K562 (cell line): ENCODE measurements around the gene PATJ. TPM values are rescaled to one million over a fixed set of nuclear protein-coding genes. Genes with fewer than 3 reads are reported as not detected.

Experiments used
- ATAC-seq: fragments of 200-7000 bp; cut with Tn5 transposase; 3 replicates; pipeline ENCODE4 v1.9.1; 2020; ENCODE audit warnings: moderate library complexity
- BruUV-seq: library from RNA; stranded (reverse); fragments of 400-500 nt; replicated peaks from 2 replicates; lab custom pipeline; 2021; lab: Mats Ljungman, UMichigan
- CTCF ChIA-PET: fragments of 300-600 bp; formaldehyde crosslinking; extraction: SDS; loops from one replicate; lab custom pipeline; 2021; ENCODE audit warnings: low intra/inter-chr PET ratio; lab: Yijun Ruan, JAX
- POLR2A ChIA-PET: fragments of 300-600, 350-650 bp; sonication (Branson Sonifier 250); formaldehyde crosslinking; extraction: SDS; loops from one replicate; lab custom pipeline; 2021; ENCODE audit warnings: antibody characterized with exemption, inconsistent platforms; lab: Yijun Ruan, JAX
- DNase-seq, 4 experiments: peaks; one replicate each; pipeline versions ENCODE4 v3.0.0 to v3.0.0-alpha.2; 2011 to 2018; ENCODE audit warnings: low spot score in 3 of 4, mixed read lengths in 3 of 4; ENCODE audit errors: extremely low read depth in 1 of 4
- FAIRE-seq: peaks from 2 replicates; lab custom pipeline; 2011; peaks lifted over from hg19 to GRCh38; lab: Jason Lieb, UNC
- H2AFZ ChIP-seq: 2 replicates; pipeline ENCODE4 v1.6.0; 2011; ENCODE audit warnings: low read depth, low read length, control low read depth, inconsistent platforms
- H3K27ac ChIP-seq: fragments of 200-600 bp; 3 replicates; pipeline ENCODE4 v1.8.0; 2011; ENCODE audit warnings: low read depth, mild to moderate bottlenecking, control low read depth, inconsistent platforms, low read length, moderate library complexity, mixed read lengths; ENCODE audit errors: extremely low read depth
- H3K27me3 ChIP-seq, 2 experiments: fragments of 300-600 bp in 1 of 2; 2 replicates in 1 of 2; 3 replicates in 1 of 2; pipeline versions ENCODE4 v1.6.0 to v1.8.0; 2011; ENCODE audit warnings: inconsistent platforms in 2 of 2, low read length in 2 of 2, mild to moderate bottlenecking in 1 of 2, mixed read lengths in 1 of 2, moderate library complexity in 1 of 2; ENCODE audit not compliant: control insufficient read depth in 2 of 2, insufficient read depth in 2 of 2
- H3K36me3 ChIP-seq: fragments of 300-600 bp; 3 replicates; pipeline ENCODE4 v1.8.0; 2011; ENCODE audit warnings: mild to moderate bottlenecking, low read length, inconsistent platforms; ENCODE audit not compliant: control insufficient read depth, insufficient read depth
- H3K4me1 ChIP-seq, 2 experiments: fragments of 200-600 bp in 1 of 2; replicated peaks in 1 of 2; 2 replicates in 1 of 2; 3 replicates in 1 of 2; pipeline versions ENCODE4 v1.5.1 to v1.8.0; 2011; ENCODE audit warnings: inconsistent platforms in 2 of 2, low read length in 2 of 2, mild to moderate bottlenecking in 1 of 2, mixed read lengths in 1 of 2, moderate library complexity in 1 of 2; ENCODE audit not compliant: control insufficient read depth in 2 of 2, insufficient read depth in 2 of 2
- H3K4me2 ChIP-seq: 2 replicates; pipeline ENCODE4 v1.6.1; 2011; ENCODE audit warnings: low read length, control low read depth, inconsistent platforms, mixed read lengths; ENCODE audit not compliant: insufficient read depth
- H3K4me3 ChIP-seq: fragments of 200-600 bp; sonication (generic), shearing (Covaris generic); 2 replicates; pipeline ENCODE4 v1.5.1; 2016; ENCODE audit warnings: control low read depth, inconsistent platforms
- H3K79me2 ChIP-seq: fragments of 200-600 bp; 3 replicates; pipeline ENCODE4 v1.8.0; 2011; ENCODE audit warnings: low read length, inconsistent platforms; ENCODE audit not compliant: control insufficient read depth, insufficient read depth
- H3K9ac ChIP-seq, 2 experiments: 2 replicates each; pipeline versions ENCODE4 v1.6.0 to v1.6.1; 2011; ENCODE audit warnings: low read depth in 2 of 2, low read length in 2 of 2, control low read depth in 1 of 2, inconsistent platforms in 1 of 2, mild to moderate bottlenecking in 1 of 2, mixed read lengths in 1 of 2; ENCODE audit not compliant: insufficient read depth in 1 of 2
- H3K9me1 ChIP-seq: one replicate; pipeline ENCODE4 v1.6.0; 2011; ENCODE audit warnings: inconsistent platforms, mild to moderate bottlenecking, low read length, moderate library complexity; ENCODE audit not compliant: control insufficient read depth, insufficient read depth
- H3K9me3 ChIP-seq: replicated peaks from 2 replicates; pipeline ENCODE4 v1.5.1; 2011; ENCODE audit warnings: low read depth, low read length, inconsistent platforms; ENCODE audit not compliant: control insufficient read depth, insufficient read depth
- H4K20me1 ChIP-seq: replicated peaks from 2 replicates; pipeline ENCODE4 v1.6.1; 2011; ENCODE audit warnings: low read length, inconsistent platforms, mixed read lengths; ENCODE audit not compliant: control insufficient read depth, insufficient read depth
- ELF4 ChIP-seq: fragments of 450-650 bp; formaldehyde crosslinking; IDR thresholded peaks from 2 replicates; pipeline ENCODE4 v1.4.0; 2022; ENCODE audit warnings: missing genetic modification characterization
- PCBP1 ChIP-seq: fragments of 200-400 bp; formaldehyde crosslinking; IDR thresholded peaks from 2 replicates; pipeline ENCODE4 v1.6.1; 2018; ENCODE audit warnings: mild to moderate bottlenecking, low read depth, low read length; ENCODE audit not compliant: poor library complexity, severe bottlenecking
- SRF ChIP-seq, 2 experiments: fragments of 250-450, 450-650 bp in 1 of 2; sonication (Bioruptor Pico) in 1 of 2; sonication (generic) in 1 of 2; formaldehyde crosslinking; IDR thresholded peaks; 2 replicates each; pipeline versions ENCODE4 v1.5.0 to v1.5.1; 2020 to 2022; ENCODE audit warnings: mild to moderate bottlenecking in 1 of 2, missing genetic modification reagents in 1 of 2
- ZC3H11A ChIP-seq: IDR thresholded peaks from 2 replicates; pipeline ENCODE4 v1.6.1; 2012; ENCODE audit warnings: low read depth, low read length, improper control_type of control experiment
- WGBS: fragments of 100-300 bp; shearing (Covaris generic); methylation state at CpG from one replicate; pipeline ENCODE4 v1.1.6; 2016; ENCODE audit warnings: low coverage, mixed read lengths; ENCODE audit not compliant: insufficient coverage; ENCODE audit errors: missing lambda C conversion rate; 5-methylcytosine and 5-hydroxymethylcytosine counted together
- in situ Hi-C: fragments of 300-500 bp; cut with MboI; formaldehyde crosslinking; loops from 4 replicates; pipeline ENCODE4 v1.15.0; 2018; ENCODE audit warnings: inconsistent platforms, mixed read lengths
- intact Hi-C: fragments of 100-400 bp; cut with micrococcal nuclease; formaldehyde crosslinking; loops from 2 replicates; pipeline ENCODE4 v1.14.2; 2022
- polyA plus RNA-seq, 8 experiments: library from polyadenylated mRNA; depleted of rRNA in 4 of 8; stranded (reverse) in 5 of 8; unstranded in 3 of 8; fragments of >200 nt; fragmentation: Nextera tagmentation in 2 of 8; fragmentation: Illumina TruSeq in 1 of 8; extraction: Ambion mirVana in 2 of 8; extraction: Trizol in 1 of 8; gene quantifications; 2 replicates each; pipeline versions ENCODE4 v1.2.1 to v1.2.3, GENCODE V29; 2011 to 2014; ENCODE audit warnings: inconsistent platforms in 1 of 8, missing spikeins in 1 of 8
- total RNA-seq, 7 experiments: library from RNA; depleted of rRNA in 6 of 7; stranded (reverse); fragments of >200 nt in 6 of 7; fragmentation: Illumina TruSeq in 2 of 7; extraction: Trizol in 2 of 7; gene quantifications; 2 replicates each; pipeline versions ENCODE4 v1.2.1 to v1.2.3, GENCODE V29; 2011 to 2021; ENCODE audit warnings: low replicate concordance in 1 of 7
- TF ChIP-seq, protein P1 (sequence below): IDR thresholded peaks from 3 replicates; pipeline ENCODE4 v1.6.1; 2011; ENCODE audit warnings: borderline replicate concordance, mild to moderate bottlenecking, moderate library complexity; ENCODE audit not compliant: insufficient read length; ENCODE audit errors: extremely low read depth
- TF ChIP-seq, protein P2 (sequence below), 2 experiments: fragments of 450-650 bp; formaldehyde crosslinking in 1 of 2; IDR thresholded peaks; 2 replicates each; pipeline versions ENCODE4 v1.4.0 to v1.6.1; 2014 to 2020; ENCODE audit warnings: mild to moderate bottlenecking in 2 of 2, borderline replicate concordance in 1 of 2, low read depth in 1 of 2
- TF ChIP-seq, protein P3 (sequence below): fragments of 250-450 bp; sonication (Bioruptor Pico); IDR thresholded peaks from 2 replicates; pipeline ENCODE4 v1.8.0; 2021; ENCODE audit warnings: mild to moderate bottlenecking, moderate library complexity
- TF ChIP-seq, protein P4 (sequence below): fragments of 250-450 bp; sonication (Bioruptor Pico); IDR thresholded peaks from 2 replicates; pipeline ENCODE4 v1.8.0; 2022; ENCODE audit warnings: moderate library complexity, mild to moderate bottlenecking, inconsistent platforms

Gene PATJ
- total and polyA plus RNA-seq, 9 of the 15 experiments (the other 6 are each of a cell fraction or from before 2014, with no cell fraction given) = 0.22 TPM; not detected in 8

DNA sequence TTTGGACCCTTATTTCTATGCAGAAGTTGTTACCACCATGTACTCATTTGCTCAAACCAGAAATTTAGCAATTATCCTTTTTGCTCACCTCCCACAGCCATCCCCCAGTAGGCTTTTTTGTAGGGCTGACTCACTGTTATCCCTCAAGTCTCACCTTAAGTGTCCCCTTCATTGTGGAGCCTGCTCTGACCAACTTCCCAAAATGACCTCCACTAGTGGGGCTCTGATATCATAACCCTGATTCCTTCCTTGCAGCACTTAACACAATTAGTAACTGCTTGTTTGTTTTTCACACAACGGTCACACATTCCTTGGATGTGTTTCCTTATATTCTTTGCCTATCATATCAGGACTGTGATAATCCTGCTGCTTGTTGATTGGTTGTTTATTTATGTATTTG lies 76.7 kb downstream of the PATJ start:
- in situ Hi-C loops = no loop called here
- Histone ChIP-seq H3K4me1 (no peaks in the 10 kb centered on the region), H2AFZ (no peak overlapping the region), H3K9me3 (no peaks in the 10 kb centered on the region), H3K27ac (no peak overlapping the region), H3K4me2 (no peak overlapping the region), H3K36me3 (no peaks in the 10 kb centered on the region), H3K4me3 (no peak overlapping the region), H4K20me1 (no peaks in the 10 kb centered on the region), H3K9ac (no peak overlapping the region), H3K79me2 (no peaks in the 10 kb centered on the region), H3K27me3 (peaks cover 3 to 22% of the 10 kb centered on the region in 2 experiments; a peak in 3 of 5 replicates), H3K9me1 (no peaks in the 10 kb centered on the region)
- POLR2A ChIA-PET = no interaction called here
- no peak for DNase-seq
- 0% methylated on average over 1 of the region's 1 CpG for WGBS
- no peak for ATAC-seq
- intact Hi-C loops = no loop called here
- CTCF ChIA-PET = no interaction called here
- FAIRE-seq = no peak
- BruUV-seq = no TSS peak
- TF ChIP-seq ZC3H11A (no peak), SRF (CRISPR knock-in tag; IDR thresholded peaks at IDR 0.05) (no peak), PCBP1 (no peak), ELF4 (CRISPR knock-in tag) (no peak)
- TF ChIP-seq, protein P1, sequence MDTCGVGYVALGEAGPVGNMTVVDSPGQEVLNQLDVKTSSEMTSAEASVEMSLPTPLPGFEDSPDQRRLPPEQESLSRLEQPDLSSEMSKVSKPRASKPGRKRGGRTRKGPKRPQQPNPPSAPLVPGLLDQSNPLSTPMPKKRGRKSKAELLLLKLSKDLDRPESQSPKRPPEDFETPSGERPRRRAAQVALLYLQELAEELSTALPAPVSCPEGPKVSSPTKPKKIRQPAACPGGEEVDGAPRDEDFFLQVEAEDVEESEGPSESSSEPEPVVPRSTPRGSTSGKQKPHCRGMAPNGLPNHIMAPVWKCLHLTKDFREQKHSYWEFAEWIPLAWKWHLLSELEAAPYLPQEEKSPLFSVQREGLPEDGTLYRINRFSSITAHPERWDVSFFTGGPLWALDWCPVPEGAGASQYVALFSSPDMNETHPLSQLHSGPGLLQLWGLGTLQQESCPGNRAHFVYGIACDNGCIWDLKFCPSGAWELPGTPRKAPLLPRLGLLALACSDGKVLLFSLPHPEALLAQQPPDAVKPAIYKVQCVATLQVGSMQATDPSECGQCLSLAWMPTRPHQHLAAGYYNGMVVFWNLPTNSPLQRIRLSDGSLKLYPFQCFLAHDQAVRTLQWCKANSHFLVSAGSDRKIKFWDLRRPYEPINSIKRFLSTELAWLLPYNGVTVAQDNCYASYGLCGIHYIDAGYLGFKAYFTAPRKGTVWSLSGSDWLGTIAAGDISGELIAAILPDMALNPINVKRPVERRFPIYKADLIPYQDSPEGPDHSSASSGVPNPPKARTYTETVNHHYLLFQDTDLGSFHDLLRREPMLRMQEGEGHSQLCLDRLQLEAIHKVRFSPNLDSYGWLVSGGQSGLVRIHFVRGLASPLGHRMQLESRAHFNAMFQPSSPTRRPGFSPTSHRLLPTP = no peak
- TF ChIP-seq, protein P2, sequence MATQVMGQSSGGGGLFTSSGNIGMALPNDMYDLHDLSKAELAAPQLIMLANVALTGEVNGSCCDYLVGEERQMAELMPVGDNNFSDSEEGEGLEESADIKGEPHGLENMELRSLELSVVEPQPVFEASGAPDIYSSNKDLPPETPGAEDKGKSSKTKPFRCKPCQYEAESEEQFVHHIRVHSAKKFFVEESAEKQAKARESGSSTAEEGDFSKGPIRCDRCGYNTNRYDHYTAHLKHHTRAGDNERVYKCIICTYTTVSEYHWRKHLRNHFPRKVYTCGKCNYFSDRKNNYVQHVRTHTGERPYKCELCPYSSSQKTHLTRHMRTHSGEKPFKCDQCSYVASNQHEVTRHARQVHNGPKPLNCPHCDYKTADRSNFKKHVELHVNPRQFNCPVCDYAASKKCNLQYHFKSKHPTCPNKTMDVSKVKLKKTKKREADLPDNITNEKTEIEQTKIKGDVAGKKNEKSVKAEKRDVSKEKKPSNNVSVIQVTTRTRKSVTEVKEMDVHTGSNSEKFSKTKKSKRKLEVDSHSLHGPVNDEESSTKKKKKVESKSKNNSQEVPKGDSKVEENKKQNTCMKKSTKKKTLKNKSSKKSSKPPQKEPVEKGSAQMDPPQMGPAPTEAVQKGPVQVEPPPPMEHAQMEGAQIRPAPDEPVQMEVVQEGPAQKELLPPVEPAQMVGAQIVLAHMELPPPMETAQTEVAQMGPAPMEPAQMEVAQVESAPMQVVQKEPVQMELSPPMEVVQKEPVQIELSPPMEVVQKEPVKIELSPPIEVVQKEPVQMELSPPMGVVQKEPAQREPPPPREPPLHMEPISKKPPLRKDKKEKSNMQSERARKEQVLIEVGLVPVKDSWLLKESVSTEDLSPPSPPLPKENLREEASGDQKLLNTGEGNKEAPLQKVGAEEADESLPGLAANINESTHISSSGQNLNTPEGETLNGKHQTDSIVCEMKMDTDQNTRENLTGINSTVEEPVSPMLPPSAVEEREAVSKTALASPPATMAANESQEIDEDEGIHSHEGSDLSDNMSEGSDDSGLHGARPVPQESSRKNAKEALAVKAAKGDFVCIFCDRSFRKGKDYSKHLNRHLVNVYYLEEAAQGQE (IDR thresholded peaks at IDR 0.05; ENCODE audit: borderline replicate concordance) = no peak
- TF ChIP-seq, protein P2 (CRISPR knock-in tag; IDR thresholded peaks at IDR 0.05; ENCODE audit: low read depth) = no peak
- TF ChIP-seq, protein P3, sequence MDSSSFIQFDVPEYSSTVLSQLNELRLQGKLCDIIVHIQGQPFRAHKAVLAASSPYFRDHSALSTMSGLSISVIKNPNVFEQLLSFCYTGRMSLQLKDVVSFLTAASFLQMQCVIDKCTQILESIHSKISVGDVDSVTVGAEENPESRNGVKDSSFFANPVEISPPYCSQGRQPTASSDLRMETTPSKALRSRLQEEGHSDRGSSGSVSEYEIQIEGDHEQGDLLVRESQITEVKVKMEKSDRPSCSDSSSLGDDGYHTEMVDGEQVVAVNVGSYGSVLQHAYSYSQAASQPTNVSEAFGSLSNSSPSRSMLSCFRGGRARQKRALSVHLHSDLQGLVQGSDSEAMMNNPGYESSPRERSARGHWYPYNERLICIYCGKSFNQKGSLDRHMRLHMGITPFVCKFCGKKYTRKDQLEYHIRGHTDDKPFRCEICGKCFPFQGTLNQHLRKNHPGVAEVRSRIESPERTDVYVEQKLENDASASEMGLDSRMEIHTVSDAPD (CRISPR knock-in tag) = no peak
- TF ChIP-seq, protein P4, sequence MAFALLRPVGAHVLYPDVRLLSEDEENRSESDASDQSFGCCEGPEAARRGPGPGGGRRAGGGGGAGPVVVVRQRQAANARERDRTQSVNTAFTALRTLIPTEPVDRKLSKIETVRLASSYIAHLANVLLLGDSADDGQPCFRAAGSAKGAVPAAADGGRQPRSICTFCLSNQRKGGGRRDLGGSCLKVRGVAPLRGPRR (CRISPR knock-in tag) = no peak
